CD14-positive monocyte (primary cell): ENCODE measurements around the gene LTO1. TPM values are rescaled to one million over a fixed set of nuclear protein-coding genes. Genes with fewer than 3 reads are reported as not detected.

Source experiments
- DNase-seq, 3 donors: peaks; one replicate each; pipeline ENCODE4 v3.0.0-alpha.2; 2011 to 2022
- H2AFZ ChIP-seq: 2 replicates; pipeline ENCODE4 v1.6.0; 2012; ENCODE audit warnings: mild to moderate bottlenecking, low read depth, low read length, inconsistent platforms; ENCODE audit not compliant: insufficient read depth, poor library complexity, severe bottlenecking
- H3K27ac ChIP-seq, 2 donors: 1 replicate in 1 of 2; 2 replicates in 1 of 2; pipeline ENCODE4 v1.5.1; 2012 to 2013; ENCODE audit warnings: low read length in 2 of 2, control low read depth in 1 of 2, inconsistent platforms in 1 of 2, low read depth in 1 of 2, mild to moderate bottlenecking in 1 of 2
- H3K27me3 ChIP-seq, 2 donors: one replicate each; pipeline versions ENCODE4 v1.6.0 to v1.6.1; 2011 to 2013; ENCODE audit warnings: low read length in 2 of 2; ENCODE audit not compliant: control insufficient read depth in 2 of 2, insufficient read depth in 2 of 2
- H3K36me3 ChIP-seq, 2 donors: replicated peaks in 1 of 2; 1 replicate in 1 of 2; 2 replicates in 1 of 2; pipeline versions ENCODE4 v1.5.1 to v1.6.1; 2012 to 2013; ENCODE audit warnings: low read length in 2 of 2, control low read depth in 1 of 2, inconsistent platforms in 1 of 2, mild to moderate bottlenecking in 1 of 2; ENCODE audit not compliant: insufficient read depth in 2 of 2, control insufficient read depth in 1 of 2
- H3K4me1 ChIP-seq, 2 donors: 1 replicate in 1 of 2; 2 replicates in 1 of 2; pipeline versions ENCODE4 v1.5.1 to v1.6.1; 2012 to 2013; ENCODE audit warnings: low read length in 2 of 2, control low read depth in 1 of 2, inconsistent platforms in 1 of 2, mild to moderate bottlenecking in 1 of 2, moderate library complexity in 1 of 2; ENCODE audit not compliant: insufficient read depth in 2 of 2, control insufficient read depth in 1 of 2
- H3K4me2 ChIP-seq: replicated peaks from 2 replicates; pipeline ENCODE3; 2012; ENCODE audit warnings: low read length, moderate library complexity, mild to moderate bottlenecking; ENCODE audit not compliant: poor library complexity, severe bottlenecking; ENCODE audit errors: extremely low read depth
- H3K4me3 ChIP-seq, 3 experiments: fragments of 200-600 bp in 1 of 3; sonication (generic) in 1 of 3; replicated peaks in 1 of 3; 1 replicate in 2 of 3; 2 replicates in 1 of 3; pipeline ENCODE4 v1.5.1; 2011 to 2013; ENCODE audit warnings: low read length in 3 of 3, mild to moderate bottlenecking in 3 of 3, control low read depth in 2 of 3, low read depth in 2 of 3, inconsistent platforms in 1 of 3, moderate library complexity in 1 of 3
- H3K79me2 ChIP-seq: 2 replicates; pipeline ENCODE4 v1.6.0; 2012; ENCODE audit warnings: mild to moderate bottlenecking, control low read depth, inconsistent platforms, low read length, moderate library complexity; ENCODE audit not compliant: insufficient read depth
- H3K9ac ChIP-seq: 2 replicates; pipeline ENCODE4 v1.6.0; 2017; ENCODE audit warnings: low read length, mild to moderate bottlenecking; ENCODE audit not compliant: insufficient read depth, poor library complexity, severe bottlenecking
- H3K9me3 ChIP-seq, 2 donors: replicated peaks in 1 of 2; 1 replicate in 1 of 2; 2 replicates in 1 of 2; pipeline versions ENCODE4 v1.5.1 to v1.6.1; 2012 to 2013; ENCODE audit warnings: low read length in 2 of 2, control low read depth in 1 of 2; ENCODE audit not compliant: control insufficient read depth in 1 of 2, insufficient read depth in 1 of 2
- H4K20me1 ChIP-seq: 2 replicates; pipeline ENCODE4 v1.6.0; 2012; ENCODE audit warnings: mild to moderate bottlenecking, low read length, control low read depth, moderate library complexity; ENCODE audit not compliant: insufficient read depth
- H3K27ac Mint-ChIP-seq, 7 donors: one replicate each; pipeline ENCODE4 v1.8.0; 2020; ENCODE audit warnings: mild to moderate bottlenecking in 7 of 7, mixed read lengths in 7 of 7, moderate library complexity in 6 of 7, inconsistent platforms in 2 of 7
- H3K27me3 Mint-ChIP-seq, 3 donors: one replicate each; pipeline ENCODE4 v1.8.0; 2021 to 2022; ENCODE audit warnings: low read depth in 3 of 3, mild to moderate bottlenecking in 3 of 3, mixed read lengths in 3 of 3, moderate library complexity in 3 of 3, inconsistent platforms in 1 of 3
- H3K36me3 Mint-ChIP-seq, 2 donors: one replicate each; pipeline ENCODE4 v1.8.0; 2020; ENCODE audit warnings: mixed read lengths in 2 of 2, inconsistent platforms in 1 of 2, mild to moderate bottlenecking in 1 of 2
- H3K4me1 Mint-ChIP-seq: one replicate; pipeline ENCODE4 v1.8.0; 2020; ENCODE audit warnings: mild to moderate bottlenecking, mixed read lengths
- H3K4me3 Mint-ChIP-seq, 2 donors: one replicate each; pipeline ENCODE4 v1.8.0; 2020; ENCODE audit warnings: mild to moderate bottlenecking in 2 of 2, mixed read lengths in 2 of 2, moderate library complexity in 1 of 2
- H3K9me3 Mint-ChIP-seq, 7 donors: one replicate each; pipeline ENCODE4 v1.8.0; 2020 to 2022; ENCODE audit warnings: mixed read lengths in 7 of 7, mild to moderate bottlenecking in 6 of 7, moderate library complexity in 6 of 7, inconsistent platforms in 2 of 7
- WGBS: methylation state at CpG from one replicate; pipeline ENCODE4 v1.1.5; 2013; ENCODE audit warnings: missing lambda C conversion rate; ENCODE audit not compliant: insufficient coverage; 5-methylcytosine and 5-hydroxymethylcytosine counted together
- intact Hi-C, 2 donors: fragments of 100-400 bp; cut with micrococcal nuclease; formaldehyde crosslinking; loops; one replicate each; pipeline versions ENCODE4 v1.15.0 to v1.15.1; 2023
- polyA plus RNA-seq, 3 donors: library from polyadenylated mRNA; depleted of rRNA in 1 of 3; unstranded in 2 of 3; stranded (reverse) in 1 of 3; fragments of 300-500 nt in 2 of 3; fragments of >200 nt in 1 of 3; fragmentation: Illumina TruSeq in 2 of 3; gene quantifications; 1 replicate in 2 of 3; 2 replicates in 1 of 3; pipeline ENCODE4 v1.2.3, GENCODE V29; 2012 to 2021
- TF ChIP-seq, protein P1 (sequence below): fragments of 200-600 bp; IDR thresholded peaks from one replicate; pipeline ENCODE4 v1.8.0; 2022; ENCODE audit warnings: antibody characterized with exemption, mild to moderate bottlenecking

Gene LTO1
- polyA plus RNA-seq, 3 donors, result 3.9 to 27.1 (median 5.2) TPM

DNA sequence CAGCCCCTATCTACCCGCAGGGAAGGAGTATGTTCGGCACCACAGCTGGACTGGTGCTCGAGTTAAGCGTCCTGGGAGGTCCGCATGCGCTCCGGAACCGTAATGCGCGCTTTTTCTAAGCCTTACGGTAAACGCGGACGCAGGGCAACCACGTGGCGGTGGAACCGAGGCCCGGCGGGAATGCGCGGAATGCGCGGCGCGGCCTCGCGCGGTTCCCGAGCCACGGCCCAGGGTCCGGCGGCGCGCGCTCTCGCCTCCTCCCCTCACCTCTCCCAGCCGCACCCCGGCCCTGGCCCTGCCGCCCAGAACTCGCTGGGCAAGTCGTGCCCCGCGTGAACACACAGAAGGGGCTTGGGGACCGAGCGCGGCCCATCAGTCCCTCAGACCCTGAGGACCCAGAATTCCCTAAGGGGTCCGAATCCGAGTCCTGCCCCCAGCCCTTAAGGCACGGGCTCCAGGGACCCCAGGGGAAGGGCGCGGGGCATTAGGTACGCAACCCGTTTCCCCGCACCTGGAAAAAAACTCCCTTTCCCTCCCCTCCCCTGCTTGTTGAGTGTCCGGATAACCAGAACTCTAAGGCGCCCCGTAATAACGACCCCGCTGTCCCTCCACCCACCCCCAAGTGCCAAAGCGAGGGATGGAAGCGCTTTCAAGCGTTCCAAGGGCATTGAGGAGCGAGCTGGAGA is 38.5 kb downstream of the LTO1 start:
- H3K4me1 Mint-ChIP-seq, result peaks cover 34% of the 10 kb centered on the region
- no peak for DNase-seq
- Histone ChIP-seq H3K36me3 (no peaks in the 10 kb centered on the region), H3K9me3 (peaks cover 0 to 22% of the 10 kb centered on the region in 2 donors), H4K20me1 (no peaks in the 10 kb centered on the region), H3K9ac (no peak overlapping the region), H3K79me2 (no peaks in the 10 kb centered on the region), H2AFZ (no peak overlapping the region), H3K4me2 (peak overlapping the region; percentile 16), H3K4me3 (no peak overlapping the region), H3K4me1 (peaks cover 42 to 46% of the 10 kb centered on the region in 2 donors), H3K27ac (no peak overlapping the region), H3K27me3 (peaks cover 50 to 78% of the 10 kb centered on the region in 2 donors)
- peak overlapping the region in 1 of 2 donors; percentile 82 for H3K4me3 Mint-ChIP-seq
- H3K27me3 Mint-ChIP-seq, result peaks cover 67 to 93% (median 76%) of the 10 kb centered on the region in 3 donors
- H3K9me3 Mint-ChIP-seq, result peaks cover 0 to 27% (median 10%) of the 10 kb centered on the region in 7 donors
- TF ChIP-seq, protein P1, sequence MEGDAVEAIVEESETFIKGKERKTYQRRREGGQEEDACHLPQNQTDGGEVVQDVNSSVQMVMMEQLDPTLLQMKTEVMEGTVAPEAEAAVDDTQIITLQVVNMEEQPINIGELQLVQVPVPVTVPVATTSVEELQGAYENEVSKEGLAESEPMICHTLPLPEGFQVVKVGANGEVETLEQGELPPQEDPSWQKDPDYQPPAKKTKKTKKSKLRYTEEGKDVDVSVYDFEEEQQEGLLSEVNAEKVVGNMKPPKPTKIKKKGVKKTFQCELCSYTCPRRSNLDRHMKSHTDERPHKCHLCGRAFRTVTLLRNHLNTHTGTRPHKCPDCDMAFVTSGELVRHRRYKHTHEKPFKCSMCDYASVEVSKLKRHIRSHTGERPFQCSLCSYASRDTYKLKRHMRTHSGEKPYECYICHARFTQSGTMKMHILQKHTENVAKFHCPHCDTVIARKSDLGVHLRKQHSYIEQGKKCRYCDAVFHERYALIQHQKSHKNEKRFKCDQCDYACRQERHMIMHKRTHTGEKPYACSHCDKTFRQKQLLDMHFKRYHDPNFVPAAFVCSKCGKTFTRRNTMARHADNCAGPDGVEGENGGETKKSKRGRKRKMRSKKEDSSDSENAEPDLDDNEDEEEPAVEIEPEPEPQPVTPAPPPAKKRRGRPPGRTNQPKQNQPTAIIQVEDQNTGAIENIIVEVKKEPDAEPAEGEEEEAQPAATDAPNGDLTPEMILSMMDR, result no peak
- intact Hi-C loops, result no loop called here
- H3K27ac Mint-ChIP-seq, result no peak overlapping the region
- WGBS, result 9% methylated on average over 42 of the region's 63 CpGs
- peaks cover 2 to 3% of the 10 kb centered on the region in 2 donors for H3K36me3 Mint-ChIP-seq

DNA sequence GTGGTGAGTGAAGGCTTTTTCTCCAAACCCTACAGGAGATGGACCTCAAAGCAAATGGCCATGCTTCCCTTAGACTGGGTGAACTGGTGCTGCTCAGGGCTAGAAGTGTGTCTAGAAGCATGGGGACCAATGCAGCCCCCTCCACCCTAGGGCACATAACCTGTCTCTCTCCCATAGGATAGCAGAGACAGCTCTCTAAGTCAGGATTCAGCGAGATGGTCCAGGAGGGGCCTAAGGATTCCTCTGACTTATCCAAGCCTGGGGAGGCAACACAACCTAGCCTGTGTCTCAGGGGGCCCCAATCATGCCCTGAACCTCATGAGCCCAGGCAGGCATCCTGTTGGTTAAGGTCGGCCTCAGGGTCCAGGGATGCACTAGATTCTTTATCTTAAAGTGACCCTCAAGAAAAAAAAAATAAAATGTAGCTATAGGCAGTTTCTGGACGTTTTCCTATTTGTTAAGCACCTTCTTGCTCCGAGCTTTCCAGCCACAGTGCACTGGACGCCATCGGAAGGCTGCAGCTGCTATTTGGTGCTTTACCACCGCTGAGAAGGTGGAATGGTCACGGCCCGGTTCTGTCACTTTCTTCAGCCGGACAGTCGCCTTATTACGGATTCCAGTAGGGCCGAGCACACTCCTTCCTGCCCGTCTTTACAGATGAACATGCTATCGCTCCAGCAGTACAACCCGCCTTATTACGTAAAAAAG is 39.2 kb downstream of the LTO1 start:
- Mint-ChIP-seq H3K4me3 (peak overlapping the region in 1 of 2 donors; percentile 76), H3K27ac (peak overlapping the region in 1 of 7 donors; percentile 31), H3K27me3 (peaks cover 61 to 90% (median 74%) of the 10 kb centered on the region in 3 donors), H3K36me3 (peaks cover 0 to 2% of the 10 kb centered on the region in 2 donors), H3K9me3 (peaks cover 0 to 22% (median 6%) of the 10 kb centered on the region in 7 donors), H3K4me1 (peaks cover 28% of the 10 kb centered on the region)
- 70% methylated on average over 15 of the region's 17 CpGs for WGBS
- Histone ChIP-seq H3K4me2 (peak overlapping the region; percentile 16), H4K20me1 (no peaks in the 10 kb centered on the region), H3K4me3 (no peak overlapping the region), H3K27ac (no peak overlapping the region), H3K27me3 (peaks cover 43 to 72% of the 10 kb centered on the region in 2 donors), H3K9me3 (peaks cover 0 to 16% of the 10 kb centered on the region in 2 donors), H3K79me2 (no peaks in the 10 kb centered on the region), H3K9ac (no peak overlapping the region), H3K4me1 (peaks cover 35 to 39% of the 10 kb centered on the region in 2 donors), H3K36me3 (no peaks in the 10 kb centered on the region), H2AFZ (no peak overlapping the region)
- intact Hi-C loops, result no loop called here
- no peak for DNase-seq
- TF ChIP-seq, protein P1, result no peak
